Retinal pigment epithelial cell (primary cell): ENCODE data around the gene DMAP1.

Experiments used
- DNase-seq: peaks from one replicate; pipeline ENCODE4 v3.0.0-alpha.2; 2010; ENCODE audit warnings: low read depth
- H3K4me3 ChIP-seq: 2 replicates; pipeline ENCODE4 v1.5.1; 2011; ENCODE audit warnings: mild to moderate bottlenecking, low read length, control low read depth, moderate library complexity
- TF ChIP-seq, protein P1 (sequence below): conservative IDR thresholded peaks from 2 replicates; pipeline ENCODE4 v1.5.1; 2011; ENCODE audit warnings: low read depth, low read length, control low read depth, inconsistent platforms

Gene DMAP1

DNA sequence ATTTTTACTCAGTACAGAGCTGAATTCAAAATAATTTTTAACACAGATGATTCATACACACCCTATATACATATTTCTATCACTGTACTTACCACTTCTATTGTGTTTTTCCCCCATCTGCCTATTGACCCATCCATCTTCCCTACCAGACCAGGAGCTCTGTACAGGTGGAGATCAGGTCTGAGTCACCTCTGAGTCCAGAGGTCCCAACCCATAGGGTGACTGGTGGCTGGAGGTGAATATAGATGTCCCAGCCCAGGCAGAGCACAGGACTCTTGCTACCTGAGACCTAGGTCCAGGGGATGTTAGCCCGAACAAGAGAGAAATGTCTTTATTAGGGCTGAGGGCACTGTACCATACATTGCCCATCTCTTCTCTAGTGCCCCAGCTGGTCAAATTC, 54.8 kb downstream of the DMAP1 start:
- TF ChIP-seq, protein P1, sequence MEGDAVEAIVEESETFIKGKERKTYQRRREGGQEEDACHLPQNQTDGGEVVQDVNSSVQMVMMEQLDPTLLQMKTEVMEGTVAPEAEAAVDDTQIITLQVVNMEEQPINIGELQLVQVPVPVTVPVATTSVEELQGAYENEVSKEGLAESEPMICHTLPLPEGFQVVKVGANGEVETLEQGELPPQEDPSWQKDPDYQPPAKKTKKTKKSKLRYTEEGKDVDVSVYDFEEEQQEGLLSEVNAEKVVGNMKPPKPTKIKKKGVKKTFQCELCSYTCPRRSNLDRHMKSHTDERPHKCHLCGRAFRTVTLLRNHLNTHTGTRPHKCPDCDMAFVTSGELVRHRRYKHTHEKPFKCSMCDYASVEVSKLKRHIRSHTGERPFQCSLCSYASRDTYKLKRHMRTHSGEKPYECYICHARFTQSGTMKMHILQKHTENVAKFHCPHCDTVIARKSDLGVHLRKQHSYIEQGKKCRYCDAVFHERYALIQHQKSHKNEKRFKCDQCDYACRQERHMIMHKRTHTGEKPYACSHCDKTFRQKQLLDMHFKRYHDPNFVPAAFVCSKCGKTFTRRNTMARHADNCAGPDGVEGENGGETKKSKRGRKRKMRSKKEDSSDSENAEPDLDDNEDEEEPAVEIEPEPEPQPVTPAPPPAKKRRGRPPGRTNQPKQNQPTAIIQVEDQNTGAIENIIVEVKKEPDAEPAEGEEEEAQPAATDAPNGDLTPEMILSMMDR = no peak
- H3K4me3 ChIP-seq = no peak overlapping the region
- no peak for DNase-seq
